Stimulated activated CD4-positive, alpha-beta T cell treated with anti-CD3 and anti-CD28 coated beads, Interleukin-12 subunit alpha, Interleukin-12 subunit beta, amount 100 ng/mL, for 24 hours (primary cell): ENCODE results near the gene USP2.
"Not testable (repeated sequence)": the region's sequence is repeated elsewhere in the genome, so short reads cannot be mapped to it uniquely, and the experiment has no call there.

Experiments used
- DNase-seq, 2 experiments: peaks; one replicate each; pipeline ENCODE4 v3.0.0-alpha.2; 2020; ENCODE audit warnings: low read depth in 2 of 2

Gene USP2

DNA sequence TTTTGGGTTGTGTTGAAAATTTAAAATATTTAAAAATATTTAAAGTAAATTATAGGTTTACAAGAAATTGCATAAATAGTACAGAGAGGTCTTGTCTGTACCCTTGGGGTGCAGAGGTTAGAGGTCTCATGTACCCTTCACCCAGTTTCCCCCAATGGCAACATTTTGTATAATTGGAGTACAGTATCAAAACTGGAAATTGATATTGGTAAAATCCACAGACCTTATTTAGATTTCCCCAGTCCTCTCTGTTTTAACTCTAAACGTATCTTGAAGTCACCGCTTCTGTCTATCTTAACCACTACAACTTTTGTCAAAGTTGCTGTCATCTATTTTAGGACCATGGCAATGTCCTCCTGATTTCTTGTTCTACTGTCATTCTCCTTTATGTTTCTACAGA lies 30.6 kb upstream of the USP2 start:
- no peak for DNase-seq

DNA sequence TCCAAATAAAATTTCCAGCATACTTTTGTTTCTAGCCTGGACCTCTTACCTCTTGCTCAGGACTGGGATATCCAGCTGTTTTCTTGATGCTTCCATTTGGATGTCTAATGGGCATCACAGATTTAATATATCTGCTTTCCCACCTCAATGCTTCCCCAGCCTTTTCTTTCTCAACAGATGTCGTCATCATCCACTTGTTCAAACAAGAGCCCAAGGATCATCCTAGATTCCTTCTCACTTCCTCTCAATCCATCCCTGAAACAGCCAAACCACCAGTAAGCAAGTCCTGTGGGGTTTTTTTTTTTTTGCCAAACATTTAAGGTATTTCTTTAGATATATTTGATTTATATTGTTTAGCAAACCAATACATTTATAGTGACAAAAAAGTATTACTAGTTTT lies 29.0 kb upstream of the USP2 start:
- DNase-seq: no peak

DNA sequence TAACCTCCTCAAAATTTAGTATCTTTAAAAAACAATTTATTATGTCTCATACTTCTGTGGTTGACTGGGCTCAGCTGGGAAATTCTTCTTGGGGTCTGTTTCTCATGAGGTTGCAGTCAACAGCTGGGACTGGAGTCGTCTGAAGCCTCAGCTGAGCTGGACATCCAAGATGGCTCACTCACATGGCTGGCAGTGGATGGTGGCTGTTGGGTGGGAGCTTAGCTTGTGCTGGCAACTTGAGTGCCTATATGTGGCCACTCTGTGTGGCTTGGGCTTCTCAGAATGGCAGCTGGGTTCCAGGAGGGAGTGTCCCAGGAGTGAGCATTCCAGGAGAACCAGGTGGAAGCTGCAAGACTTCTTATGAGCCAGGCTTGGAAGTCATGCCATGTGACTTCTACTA lies 28.2 kb upstream of the USP2 start:
- no peak for DNase-seq

DNA sequence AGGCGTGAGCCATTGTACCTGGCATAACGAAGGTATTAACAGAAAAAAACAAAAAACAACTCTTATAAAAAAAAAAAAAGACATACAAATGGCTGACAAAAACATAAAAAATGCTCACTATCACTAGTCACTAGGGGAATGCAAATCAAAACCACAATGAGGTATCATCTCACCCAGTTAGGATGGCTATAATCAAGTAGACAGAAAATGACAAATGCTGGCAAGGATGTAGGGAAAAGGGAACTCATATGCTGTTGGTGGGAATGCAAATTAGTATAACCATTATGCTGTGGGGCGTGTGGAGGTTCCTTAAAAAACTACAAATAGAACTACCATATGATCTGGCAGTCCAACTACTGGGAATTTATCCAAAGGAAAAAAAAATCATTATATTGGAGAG lies 24.5 kb upstream of the USP2 start:
- no peak for DNase-seq

DNA sequence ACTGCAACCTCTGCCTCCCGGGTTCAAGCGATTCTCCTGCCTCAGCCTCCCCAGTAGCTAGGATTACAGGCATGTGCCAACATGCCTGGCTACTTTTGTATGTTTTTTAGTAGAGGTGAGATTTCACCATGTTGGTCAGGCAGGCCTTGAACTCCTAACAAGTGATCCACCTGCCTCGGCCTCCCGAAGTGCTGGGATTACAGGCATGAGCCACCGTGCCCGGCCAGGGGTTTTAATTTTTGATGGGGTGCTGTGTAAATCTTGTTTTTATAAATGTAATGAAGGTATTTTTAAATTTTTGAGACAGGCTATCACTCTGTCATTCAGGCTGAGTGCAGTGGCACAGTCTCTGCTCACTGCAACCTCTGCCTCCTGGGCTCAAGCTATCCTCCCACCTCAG lies 24.0 kb upstream of the USP2 start:
- not testable (repeated sequence) for DNase-seq

DNA sequence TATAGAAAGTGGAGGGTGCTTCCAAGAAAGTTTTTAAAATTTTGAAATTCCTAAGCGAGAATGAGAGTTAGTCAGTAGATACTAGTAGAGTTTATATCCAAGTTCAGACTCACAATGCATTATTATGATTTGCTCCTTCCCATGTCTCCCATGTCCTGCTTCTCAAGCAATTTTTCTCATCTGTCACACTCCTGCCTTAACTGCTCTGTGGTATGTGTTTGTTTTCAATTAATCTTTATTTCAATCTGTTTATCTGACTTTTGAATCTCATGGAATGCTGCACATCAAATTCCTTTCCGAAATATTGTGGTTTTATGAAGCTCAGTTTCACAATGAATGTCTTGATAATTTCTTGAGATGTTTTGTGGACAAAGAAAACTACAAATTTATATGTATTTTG lies 23.4 kb upstream of the USP2 start:
- no peak for DNase-seq

DNA sequence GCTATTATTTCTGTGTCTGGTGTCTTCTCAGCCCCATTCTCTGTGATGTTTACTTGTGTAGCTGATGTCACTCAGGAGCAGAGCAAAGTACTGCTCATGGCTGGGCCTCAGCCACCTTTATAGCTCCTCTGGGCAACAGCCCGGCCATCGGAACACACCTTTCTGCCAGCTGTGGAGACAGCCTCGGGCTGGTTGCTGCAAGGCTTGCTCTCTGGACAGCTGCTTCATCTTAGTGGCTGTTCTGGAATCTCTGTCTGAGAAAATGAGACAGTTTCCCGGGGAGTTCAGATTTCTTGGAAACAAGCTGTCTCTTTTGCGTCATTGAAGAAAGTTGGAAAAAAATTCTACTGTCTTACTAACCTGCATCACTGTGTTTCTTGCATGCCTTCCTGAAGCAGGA lies 21.5 kb upstream of the USP2 start:
- DNase-seq: no peak

DNA sequence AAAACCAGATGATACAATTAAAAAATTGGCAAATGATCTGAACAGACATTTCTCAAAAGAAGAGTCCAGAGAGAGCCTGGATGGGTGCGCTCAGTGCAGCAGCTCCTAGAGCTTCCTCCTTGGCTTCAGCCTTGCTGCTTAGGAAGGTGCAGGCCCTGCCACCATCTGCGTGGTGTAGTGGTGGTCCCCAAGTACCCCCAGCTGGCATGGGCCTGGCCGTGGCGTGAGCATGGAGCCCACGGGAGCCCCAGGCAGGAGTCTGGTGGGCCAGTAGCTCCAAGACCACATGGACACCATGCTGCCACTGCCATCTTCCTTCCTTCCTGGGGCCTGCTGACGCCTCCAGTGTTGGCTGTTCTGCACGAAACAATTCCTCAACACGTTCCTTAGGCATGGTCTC lies 21.0 kb upstream of the USP2 start:
- no peak for DNase-seq

DNA sequence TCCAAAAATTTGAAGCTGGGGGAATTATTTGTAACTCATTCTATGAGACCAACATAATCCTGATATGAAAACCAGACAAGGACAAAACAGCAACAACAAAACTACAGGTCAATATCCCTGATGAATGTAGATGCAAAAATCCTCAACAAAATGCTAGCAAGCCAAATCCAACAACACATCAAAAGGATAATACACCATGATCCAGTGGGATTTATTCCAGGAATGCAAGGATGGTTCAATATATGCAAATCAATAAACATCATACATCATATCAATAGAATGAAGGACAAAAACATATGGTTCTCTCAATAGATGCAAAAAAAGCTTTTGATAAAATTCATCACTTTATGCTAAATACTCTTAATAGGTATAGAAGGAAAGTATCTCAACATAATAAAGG lies 19.4 kb upstream of the USP2 start:
- DNase-seq: no peak

DNA sequence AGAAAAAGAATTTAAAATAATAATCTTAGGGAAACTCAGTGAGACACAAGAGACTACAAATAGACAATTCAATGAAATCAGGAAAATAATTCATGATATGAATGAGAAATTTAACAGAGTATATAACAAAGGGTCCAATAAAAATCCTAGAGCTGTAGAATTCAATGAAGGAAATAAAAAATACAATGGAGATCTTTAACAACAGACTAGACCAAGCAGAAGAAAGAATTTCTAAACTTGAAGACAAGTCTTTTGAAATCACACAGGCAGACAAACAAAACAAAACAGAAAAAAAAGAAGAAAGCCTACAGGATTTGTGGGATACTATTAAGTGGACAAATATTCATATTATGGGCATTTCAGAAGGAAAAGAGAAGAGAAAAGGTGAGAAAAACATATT lies 16.2 kb upstream of the USP2 start:
- DNase-seq: no peak

DNA sequence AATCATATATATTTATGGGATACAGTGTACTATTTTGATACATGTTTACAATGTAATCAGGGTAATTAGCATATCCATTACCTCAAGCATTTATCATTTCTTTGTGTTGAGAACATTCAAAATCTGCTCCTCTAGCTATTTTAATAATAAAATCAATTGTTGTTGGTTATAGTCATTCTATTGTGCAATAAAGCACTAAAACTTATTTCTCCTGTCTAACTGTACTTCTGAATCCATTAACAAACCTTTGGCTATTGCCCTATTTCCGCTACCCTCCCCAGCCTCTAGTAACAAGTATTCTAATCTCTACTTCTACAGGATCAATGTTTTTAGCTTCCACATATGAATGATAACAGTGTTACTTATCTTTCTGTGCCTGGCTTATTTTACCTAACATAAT lies 15.3 kb upstream of the USP2 start:
- no peak for DNase-seq

DNA sequence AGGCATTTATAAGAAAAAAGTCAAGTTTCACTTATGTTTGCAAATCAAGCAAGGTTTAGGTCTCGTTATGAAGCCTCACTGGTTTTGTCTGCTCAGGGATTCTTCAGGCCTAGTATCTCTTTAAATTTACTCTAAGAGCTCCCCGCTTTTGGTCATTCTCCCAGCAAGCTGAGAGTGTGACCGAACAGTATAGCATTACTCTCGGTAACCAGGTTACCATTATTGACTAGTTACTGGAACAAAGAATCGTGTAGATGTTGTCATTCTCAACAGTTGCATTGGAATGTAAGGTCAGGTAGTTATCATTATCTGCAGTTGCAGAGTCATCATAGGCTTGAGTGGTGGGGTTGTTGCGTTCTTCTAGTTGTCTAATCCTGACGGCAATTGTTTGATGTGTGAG lies 9.8 kb upstream of the USP2 start:
- DNase-seq: no peak

DNA sequence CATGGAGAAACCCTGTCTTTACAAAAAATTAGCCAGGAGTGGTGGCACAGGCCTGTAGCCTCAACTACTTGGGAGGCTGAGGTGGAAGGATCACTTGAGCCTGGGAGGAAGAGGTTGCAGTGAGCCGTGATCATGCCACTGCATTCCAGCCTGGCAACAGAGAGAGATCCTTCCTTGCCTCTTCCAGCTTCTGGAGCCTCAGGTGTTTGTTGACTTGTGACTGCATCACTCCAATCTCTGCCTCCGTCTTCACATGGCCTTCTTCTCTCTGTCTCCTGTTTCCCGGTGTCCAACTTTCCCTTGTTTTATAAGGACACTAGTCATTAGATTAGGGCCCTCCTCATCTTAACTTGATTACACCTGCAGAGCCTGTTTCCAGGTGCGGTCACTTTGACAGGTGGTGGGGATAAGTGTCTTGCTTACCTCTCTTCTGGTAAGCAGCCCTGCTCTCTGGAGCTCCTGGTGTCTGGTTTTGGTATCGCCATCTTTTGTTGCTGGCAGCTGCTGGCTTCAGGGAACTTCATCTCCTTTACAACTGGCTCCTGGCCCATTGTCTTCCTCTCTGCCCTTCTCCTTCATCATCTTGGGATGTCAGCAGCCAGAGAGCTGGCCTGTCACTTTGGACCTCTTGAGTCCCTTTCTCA lies 8.2 kb upstream of the USP2 start:
- DNase-seq: no peak

DNA sequence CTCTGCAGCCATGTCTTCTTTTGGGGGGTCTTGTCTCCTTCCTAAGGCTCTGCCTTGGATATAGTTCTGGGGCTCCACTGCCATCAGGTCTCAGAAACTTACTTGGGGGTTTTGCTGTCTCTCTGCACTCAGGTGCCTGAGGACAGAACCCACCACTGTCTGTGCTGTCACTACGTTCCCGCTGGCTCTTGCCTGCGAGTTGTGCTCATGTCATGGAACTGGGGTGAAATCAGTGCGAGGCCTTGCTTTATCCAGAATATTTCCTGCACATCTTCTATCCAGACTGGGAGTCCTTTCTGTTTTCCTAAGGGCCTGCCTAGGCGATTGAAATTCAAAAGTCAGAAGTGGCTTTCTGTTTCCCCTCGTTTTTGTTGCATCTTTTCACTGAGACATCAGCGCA lies 6.6 kb upstream of the USP2 start:
- DNase-seq: no peak

DNA sequence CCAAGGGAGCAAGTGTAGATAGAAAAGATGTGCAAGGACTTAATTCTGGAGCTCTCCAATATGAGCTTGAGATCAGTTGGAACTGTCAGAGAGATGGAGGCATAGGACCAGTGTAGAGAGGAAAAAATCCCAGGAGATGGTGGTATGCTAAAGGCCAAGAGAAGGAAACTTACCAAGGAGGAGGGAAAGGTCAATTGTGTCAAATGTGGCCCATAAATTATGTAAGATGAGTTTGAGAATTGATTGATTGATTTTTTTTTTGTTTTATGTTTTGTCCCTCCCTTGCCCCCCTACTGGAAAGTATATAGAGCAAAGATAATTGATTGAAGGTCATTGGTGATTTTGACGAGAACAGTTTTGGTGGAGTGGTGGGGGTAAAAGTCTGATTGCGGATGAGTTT lies 2.8 kb upstream of the USP2 start:
- no peak for DNase-seq

DNA sequence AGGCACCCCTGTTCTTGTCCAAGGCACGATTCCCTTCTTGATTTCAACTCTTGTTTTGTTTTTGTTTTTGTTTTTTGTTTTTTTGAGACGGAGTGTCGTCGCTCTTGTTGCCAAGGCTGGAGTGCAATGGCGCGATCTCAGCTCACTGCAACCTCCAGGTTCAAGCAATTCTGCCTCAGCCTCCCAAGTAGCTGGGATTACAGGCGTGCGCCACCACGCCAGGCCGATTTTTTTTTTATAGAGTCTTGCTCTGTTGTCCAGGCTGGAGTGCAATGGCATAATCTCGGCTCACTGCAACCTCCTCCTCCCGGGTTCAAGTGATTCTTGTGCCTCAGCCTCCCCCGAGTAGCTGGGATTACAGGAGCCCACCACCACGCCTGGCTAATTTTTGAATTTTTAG lies 1.0 kb upstream of the USP2 start:
- not testable (repeated sequence) for DNase-seq

DNA sequence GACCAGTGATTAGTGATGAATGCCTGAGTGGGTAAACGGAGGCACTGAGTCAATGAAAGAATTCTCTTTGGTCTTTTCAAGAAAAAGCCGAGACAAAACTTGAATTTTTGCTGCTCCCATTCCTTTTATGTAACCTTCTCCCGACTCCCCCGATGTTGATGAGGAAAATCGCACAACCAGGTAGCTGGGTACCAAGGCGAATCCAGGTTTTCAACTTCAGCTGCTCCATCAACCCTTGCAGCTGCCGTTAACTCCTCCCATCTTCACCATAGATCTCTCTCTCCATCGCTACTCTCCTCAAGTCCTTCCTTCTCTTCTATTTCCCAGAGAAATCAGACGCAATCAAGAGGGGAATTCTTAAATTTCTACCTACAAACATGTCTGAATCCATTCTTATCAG lies 611 bp upstream of the USP2 start:
- DNase-seq: no peak

DNA sequence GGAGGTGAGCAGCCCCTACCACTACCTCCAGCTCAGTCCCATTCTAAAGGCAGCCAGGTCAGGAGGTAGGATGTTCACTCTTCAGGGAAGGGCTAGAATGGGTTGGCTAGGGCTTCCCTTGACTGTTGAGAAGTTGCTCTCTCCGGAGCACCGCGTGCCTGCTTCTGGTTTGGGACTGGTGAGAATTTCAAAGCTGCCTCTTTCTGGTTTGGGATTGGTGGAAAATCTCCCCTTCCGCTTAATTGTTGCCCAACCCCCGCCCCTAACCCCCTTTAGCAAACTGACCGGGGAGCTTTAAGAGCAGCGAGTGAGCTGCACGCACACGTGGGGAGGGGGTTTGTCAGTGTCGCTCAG lies 686 bp downstream of the USP2 start:
- DNase-seq: no peak

DNA sequence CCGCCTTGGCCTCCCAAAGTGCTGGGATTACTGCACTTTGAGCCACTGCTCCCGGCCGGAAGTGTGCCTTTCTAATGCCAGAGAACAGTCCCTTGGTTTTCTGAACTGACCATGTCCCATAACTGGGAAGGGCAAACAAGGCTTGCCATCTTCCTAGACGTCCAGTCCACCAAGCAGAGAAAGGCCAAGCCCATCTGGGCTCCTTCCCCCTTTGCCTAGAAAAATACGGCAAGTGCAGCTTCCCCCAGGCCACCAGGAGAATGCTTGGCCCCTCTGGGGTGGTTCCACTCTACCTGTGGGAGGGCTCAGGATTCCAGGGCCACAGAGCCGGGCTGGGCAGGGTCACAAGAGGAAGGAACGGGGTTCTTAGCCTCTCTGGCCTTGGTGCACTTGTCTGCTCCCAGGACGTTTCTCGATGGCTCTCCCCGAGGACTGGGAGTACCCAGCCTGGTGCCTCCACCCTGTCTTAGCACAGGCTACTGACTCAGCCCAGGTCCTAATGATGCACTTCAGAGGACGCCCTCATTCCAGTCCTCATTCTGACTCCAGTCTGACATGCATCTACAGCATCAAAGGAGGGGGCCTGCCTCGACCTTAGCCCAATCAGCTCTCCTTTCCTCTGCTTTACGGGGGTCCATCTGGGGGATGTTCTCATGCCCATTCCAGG lies 1.2 kb downstream of the USP2 start:
- no peak for DNase-seq

DNA sequence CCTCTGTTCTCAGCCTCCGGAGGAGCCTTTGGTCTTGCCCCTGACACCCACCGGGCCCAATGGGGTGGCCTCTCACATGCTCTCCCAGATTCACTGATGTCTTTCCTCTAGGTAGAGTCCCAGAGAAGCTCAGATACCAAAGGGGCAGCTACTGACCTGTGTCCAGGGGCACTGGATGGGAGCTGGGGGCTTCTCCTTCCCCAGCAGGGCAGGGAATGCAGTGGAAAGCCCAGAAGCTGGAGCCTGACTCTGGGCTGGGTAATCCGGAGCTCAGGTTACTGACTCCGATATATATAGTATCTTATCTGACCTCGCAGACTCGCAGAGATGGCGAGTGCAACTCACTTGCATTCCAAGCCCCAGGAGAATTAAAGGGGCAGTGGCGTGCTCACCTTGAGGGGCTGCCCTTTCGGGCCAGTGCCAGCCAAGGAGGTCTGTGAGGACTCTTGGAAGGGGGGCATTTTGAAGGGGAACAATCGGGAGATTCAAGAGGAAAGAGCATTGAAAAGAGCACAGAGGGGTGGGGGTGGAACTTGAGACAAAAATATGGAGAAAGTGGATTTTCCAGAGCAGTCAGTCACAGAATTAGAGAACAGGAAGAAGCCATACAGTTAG lies 2.5 kb downstream of the USP2 start:
- DNase-seq: no peak

DNA sequence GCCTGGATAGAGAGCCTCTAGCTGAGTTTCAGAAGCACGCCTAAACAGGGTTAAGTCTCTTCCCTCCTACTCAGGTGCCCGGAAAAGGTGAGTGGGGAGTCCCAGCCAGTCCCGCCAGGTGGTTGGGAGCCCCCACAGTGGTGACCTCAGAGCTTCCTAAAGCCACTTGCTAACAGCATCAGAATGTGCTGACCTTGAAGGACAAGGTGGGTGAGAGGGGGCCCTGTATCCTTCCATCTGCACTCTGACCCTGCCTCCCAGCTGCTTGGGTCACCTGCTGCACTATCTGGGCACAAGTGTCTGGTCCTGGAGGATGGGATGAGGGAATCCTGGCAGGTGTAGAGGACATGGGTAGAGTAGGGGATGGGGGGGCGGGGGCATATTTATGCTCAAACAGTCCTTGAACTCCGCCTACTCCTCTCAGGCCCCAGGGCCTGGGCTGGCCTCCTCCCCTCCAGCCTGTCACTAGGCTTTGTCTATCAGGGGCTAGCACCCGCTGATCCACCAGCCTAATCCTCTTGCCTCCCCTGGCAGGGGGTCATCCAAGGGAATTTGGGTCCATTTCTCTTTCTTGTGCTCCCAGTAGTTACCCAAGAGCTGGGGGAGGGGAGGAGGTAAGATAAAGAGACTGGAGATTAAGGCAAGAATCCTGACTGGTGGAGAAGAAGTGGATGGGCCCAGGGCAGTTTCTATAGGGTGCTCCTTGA lies 3.4 kb downstream of the USP2 start:
- no peak for DNase-seq

DNA sequence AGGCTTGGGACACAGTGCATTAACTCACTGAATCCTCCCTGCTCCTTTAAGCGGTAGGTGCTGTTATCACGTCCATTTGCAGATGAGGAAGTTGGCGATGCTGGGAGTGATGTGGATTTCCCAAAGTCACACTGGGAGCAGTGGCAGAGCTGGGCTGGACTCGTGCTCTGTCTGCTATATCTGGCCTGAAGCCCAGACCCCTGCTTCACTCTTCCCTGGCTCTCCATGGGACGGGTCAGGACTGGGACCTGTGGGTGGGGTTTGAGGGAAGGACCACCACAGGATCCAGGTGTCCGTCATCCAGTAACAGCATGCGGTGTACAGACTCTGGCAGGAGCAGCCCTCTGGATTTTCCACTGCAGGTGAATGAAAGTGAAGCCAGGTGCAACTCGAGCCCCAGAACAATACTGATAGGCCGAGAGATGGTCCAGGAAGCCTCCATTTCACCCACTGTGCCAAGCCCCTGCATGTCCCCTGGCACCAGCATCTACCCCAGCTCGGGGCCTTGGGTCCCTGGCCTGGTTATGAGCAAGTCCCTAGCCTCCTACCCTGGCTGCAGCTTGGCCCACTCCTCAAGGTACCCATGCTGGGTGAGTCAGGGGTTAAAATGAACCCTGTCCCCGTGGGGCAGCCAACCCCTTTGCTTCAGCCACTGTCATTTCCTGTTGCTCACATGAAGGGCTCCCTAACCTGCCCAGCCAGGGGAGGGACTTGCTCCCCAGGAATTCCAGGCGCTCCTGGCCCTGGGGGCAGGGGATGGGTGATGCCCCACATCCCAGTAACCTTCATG lies 4.2 kb downstream of the USP2 start:
- no peak for DNase-seq
